Measurements from ENCODE around the gene SLC6A13.

GRCh38 chr12:230925-231671 is 31.5 kb downstream of the SLC6A13 start:
- TF ChIP-seq EZH2 (IDR thresholded peaks at IDR 0.05; ENCODE audit: borderline replicate concordance, low read depth, low read length, severe bottlenecking) (no peak), POLR2AphosphoS5 (IDR thresholded peaks at IDR 0.05; ENCODE audit: insufficient read depth, low read depth, low read length) (no peak), POLR2A (IDR thresholded peaks at IDR 0.05; ENCODE audit: low read depth, low read length) (no peak), JUN (IDR thresholded peaks at IDR 0.05; ENCODE audit: borderline replicate concordance, insufficient read depth, insufficient read length, low read depth) (no peak)
- TF ChIP-seq, protein P1, sequence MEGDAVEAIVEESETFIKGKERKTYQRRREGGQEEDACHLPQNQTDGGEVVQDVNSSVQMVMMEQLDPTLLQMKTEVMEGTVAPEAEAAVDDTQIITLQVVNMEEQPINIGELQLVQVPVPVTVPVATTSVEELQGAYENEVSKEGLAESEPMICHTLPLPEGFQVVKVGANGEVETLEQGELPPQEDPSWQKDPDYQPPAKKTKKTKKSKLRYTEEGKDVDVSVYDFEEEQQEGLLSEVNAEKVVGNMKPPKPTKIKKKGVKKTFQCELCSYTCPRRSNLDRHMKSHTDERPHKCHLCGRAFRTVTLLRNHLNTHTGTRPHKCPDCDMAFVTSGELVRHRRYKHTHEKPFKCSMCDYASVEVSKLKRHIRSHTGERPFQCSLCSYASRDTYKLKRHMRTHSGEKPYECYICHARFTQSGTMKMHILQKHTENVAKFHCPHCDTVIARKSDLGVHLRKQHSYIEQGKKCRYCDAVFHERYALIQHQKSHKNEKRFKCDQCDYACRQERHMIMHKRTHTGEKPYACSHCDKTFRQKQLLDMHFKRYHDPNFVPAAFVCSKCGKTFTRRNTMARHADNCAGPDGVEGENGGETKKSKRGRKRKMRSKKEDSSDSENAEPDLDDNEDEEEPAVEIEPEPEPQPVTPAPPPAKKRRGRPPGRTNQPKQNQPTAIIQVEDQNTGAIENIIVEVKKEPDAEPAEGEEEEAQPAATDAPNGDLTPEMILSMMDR (IDR thresholded peaks at IDR 0.05; ENCODE audit: extremely low read depth in 1 of 2, insufficient read depth in 1 of 2, low read depth in 1 of 2, low read length in 2 of 2): no peak

Data from endothelial cell of umbilical vein (primary cell).